ENCODE measurements around the gene TFAM.

The TFAM gene

DNA sequence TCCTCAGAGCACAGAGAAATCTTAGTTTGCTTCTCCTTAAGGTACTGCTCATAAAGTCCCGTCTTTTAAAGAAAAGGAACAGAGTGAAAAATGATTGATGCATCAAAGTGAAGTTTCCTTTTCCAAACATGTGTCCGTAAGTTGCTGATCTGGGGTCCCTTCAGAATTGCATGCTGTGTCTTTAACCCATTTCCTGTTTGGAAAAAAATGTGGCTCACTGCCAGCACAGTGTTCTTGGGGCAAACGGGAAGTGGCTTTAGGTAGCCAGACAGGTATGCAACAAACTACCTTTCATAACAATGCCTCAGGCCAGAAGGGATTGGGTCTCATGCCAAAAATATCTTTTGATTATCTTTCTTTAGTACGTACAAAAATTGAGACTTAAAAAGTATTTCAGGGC is 50.9 kb downstream of the TFAM start:
- DNase-seq = no peak

DNA sequence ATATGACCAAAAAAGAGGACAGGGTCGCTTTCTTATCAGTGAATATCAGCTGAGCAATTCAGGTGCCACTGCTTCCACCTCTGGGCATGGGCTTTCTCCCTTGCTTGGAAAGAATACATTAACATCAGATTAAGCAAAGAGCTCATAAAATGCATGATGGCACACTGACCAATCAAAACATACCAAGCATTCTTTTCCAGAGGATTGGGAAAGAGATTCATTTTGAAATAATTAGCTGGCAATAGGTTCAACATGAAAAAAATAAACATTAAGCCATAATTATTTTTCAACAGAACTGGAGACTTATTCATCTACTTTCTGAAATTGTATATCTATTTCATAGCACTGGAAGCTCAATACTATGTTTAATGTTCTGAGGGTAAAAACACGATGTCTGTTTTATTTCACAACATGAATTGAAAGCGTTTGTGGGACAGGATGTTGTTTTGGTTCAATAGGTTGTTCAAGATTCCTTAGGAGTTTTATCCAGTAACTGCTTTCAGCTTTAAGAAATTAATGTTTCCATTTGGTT is 53.2 kb downstream of the TFAM start:
- DNase-seq = no peak

DNA sequence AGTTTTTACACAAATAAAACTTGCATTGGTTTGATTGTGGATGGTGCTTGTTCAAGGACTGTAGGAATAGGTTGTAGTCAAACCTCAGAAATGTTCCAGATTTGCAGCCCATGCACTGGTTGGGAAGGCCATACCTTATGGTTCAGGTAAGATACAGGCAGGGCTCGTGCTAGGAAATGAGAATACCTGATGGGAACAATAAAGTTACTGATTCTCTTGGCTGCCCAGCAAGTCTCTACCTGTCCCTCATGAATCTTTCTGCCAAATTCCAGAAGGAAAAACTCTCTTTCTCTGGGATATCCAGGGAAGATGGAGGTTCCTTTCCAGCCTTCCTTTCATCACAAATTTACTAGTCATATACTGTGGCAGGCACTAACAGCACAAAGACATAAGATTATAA is 53.8 kb downstream of the TFAM start:
- DNase-seq = no peak

- no peak for DNase-seq
Measured at GRCh38 chr10:58439632-58440364, 54.6 kb downstream of the TFAM start.

DNA sequence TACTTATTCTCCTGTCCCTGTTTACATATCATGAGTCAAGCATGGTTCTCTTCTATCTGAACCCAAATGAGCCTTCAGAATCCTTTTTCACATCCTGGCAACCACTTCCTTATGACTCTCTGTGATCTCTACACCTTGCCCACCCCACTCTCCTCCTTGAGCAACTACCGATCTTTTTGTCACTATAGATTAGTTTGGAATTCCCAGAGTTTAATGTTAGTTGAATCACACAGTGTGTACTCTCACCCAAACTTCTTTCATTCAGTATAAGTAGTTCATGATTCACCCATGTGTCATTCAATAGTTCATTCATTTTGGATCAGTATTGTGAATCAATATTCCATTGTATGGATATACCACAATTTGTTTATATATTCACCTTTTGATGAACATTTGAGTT is 55.3 kb downstream of the TFAM start:
- no peak for DNase-seq

- no peak for DNase-seq
Measured at GRCh38 chr10:58444321-58444720, 59.1 kb downstream of the TFAM start.

DNA sequence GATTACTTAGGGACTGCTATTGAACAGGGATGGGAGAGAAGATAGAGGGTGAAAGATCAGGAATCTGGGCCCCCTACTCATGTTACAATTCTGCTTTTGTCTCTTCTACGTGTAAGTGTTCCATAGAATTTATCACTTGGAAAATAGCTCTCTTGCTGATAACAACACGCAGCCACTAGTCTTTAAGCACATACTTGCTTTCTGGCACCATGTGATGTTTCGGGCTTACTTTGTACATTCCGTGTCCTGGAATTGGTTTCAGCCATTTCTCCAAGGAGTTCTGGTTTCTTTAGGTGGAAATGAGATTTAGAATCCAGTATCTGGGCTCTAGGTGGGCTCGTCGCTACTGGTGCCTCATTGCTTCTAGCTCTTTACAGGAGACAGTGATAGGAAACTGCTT is 59.7 kb downstream of the TFAM start:
- no peak for DNase-seq

DNA sequence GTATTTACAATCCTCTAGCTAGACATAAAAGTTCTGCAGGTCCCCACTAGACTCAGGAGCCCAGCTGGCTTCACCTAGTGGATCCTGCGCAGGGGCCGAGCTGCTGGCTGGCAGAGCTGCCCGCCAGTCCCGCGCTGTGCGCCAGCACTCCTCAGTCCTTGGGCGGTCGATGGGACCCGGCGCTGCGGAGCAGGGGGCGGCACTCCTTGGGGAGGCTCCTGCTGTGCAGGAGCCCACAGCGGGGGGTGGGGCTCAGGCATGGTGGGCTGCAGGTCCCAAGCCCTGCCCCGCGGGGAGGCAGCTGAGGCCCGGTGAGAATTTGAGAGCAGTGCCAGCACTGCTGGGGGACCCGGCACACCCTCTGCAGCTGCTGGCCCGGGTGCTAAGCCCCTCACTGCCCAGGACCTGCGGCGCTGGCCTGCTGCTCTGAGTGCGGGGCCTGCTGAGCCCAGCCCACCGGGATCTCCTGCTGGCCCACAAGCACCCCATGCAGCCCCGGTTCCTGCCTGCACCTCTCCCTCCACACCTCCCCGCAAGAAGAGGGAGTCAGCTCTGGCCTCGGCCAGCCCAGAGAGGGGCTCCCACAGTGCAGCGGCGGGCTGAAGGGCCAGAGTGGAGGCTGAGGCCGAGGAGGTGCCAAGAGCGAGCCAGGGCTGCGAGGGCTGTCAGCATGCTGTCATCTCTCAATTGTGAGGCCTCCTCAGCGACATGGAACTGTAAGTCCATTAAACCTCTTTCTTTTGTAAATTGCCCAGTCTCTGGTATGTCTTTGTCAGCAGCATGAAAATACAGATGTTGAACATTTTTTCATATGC is 63.1 kb downstream of the TFAM start:
- DNase-seq = no peak
